Measurements from ENCODE around the gene TRAPPC2.
A peak's percentile ranks its signal among the peaks of the same experiment; 100 is the strongest.

Gene TRAPPC2

GRCh38 chrX:13669246-13669737 lies 65.1 kb downstream of the TRAPPC2 start:
- DNase-seq (ENCODE audit: low spot score): no peak

GRCh38 chrX:13667919-13668318 lies 66.5 kb downstream of the TRAPPC2 start:
- no peak for DNase-seq (ENCODE audit: low spot score)

- DNase-seq (ENCODE audit: low spot score): peak; percentile 66
Measured at GRCh38 chrX:13666836-13667235, 67.6 kb downstream of the TRAPPC2 start.

GRCh38 chrX:13664020-13664419 lies 70.4 kb downstream of the TRAPPC2 start:
- no peak for DNase-seq (ENCODE audit: low spot score)

- DNase-seq (ENCODE audit: low spot score): no peak
Measured at GRCh38 chrX:13662355-13662791, 72.0 kb downstream of the TRAPPC2 start.
